Heart left ventricle (tissue), 16 donors: ENCODE data around the gene NFIA. TPM values are rescaled to one million over a fixed set of nuclear protein-coding genes. Genes with fewer than 3 reads are reported as not detected.
A peak's percentile ranks its signal among the peaks of the same experiment; 100 is the strongest.

Source experiments
- ATAC-seq, 4 donors: fragments of 200-7000 bp; cut with Tn5 transposase; one replicate each; pipeline ENCODE4 v1.9.1; 2020 to 2022; ENCODE audit warnings: moderate library complexity in 4 of 4, mild to moderate bottlenecking in 3 of 4, moderate number of reproducible peaks in 1 of 4
- DNase-seq, 5 donors: peaks; one replicate each; pipeline ENCODE4 v3.0.0-alpha.2; 2020
- H3K27ac ChIP-seq, 12 donors: fragments of 200-600 bp; sonication (generic) in 4 of 12; one replicate each; pipeline versions ENCODE4 v1.5.0 to v1.8.0; 2016 to 2022; ENCODE audit warnings: mild to moderate bottlenecking in 2 of 12
- H3K27me3 ChIP-seq, 9 donors: fragments of 200-600 bp; sonication (generic) in 2 of 9; one replicate each; pipeline versions ENCODE4 v1.5.1 to v1.8.0; 2016 to 2022; ENCODE audit warnings: mild to moderate bottlenecking in 3 of 9
- H3K36me3 ChIP-seq, 9 donors: fragments of 200-600 bp; sonication (generic) in 2 of 9; one replicate each; pipeline versions ENCODE4 v1.5.0 to v1.8.0; 2018 to 2022; ENCODE audit warnings: mild to moderate bottlenecking in 2 of 9
- H3K4me1 ChIP-seq, 12 donors: fragments of 200-600 bp; sonication (generic) in 4 of 12; one replicate each; pipeline versions ENCODE4 v1.5.0 to v1.8.0; 2016 to 2022; ENCODE audit warnings: mild to moderate bottlenecking in 3 of 12
- H3K4me3 ChIP-seq, 12 donors: fragments of 200-600 bp; sonication (generic) in 4 of 12; one replicate each; pipeline versions ENCODE4 v1.5.0 to v1.8.0; 2017 to 2022; ENCODE audit warnings: mild to moderate bottlenecking in 9 of 12, moderate library complexity in 4 of 12
- H3K9me3 ChIP-seq, 12 donors: fragments of 200-600 bp; sonication (generic) in 4 of 12; one replicate each; pipeline versions ENCODE4 v1.5.0 to v1.8.0; 2016 to 2022; ENCODE audit warnings: mild to moderate bottlenecking in 1 of 12
- CTCF ChIP-seq, 12 donors: fragments of 200-600 bp; sonication (generic) in 4 of 12; IDR thresholded peaks; one replicate each; pipeline versions ENCODE4 v1.5.0 to v1.8.0; 2018 to 2022; ENCODE audit warnings: antibody characterized with exemption in 12 of 12, mild to moderate bottlenecking in 5 of 12
- POLR2A ChIP-seq, 2 donors: fragments of 450-650 bp; IDR thresholded peaks; one replicate each; pipeline ENCODE4 v1.6.1; 2017; ENCODE audit warnings: antibody characterized with exemption in 2 of 2, mild to moderate bottlenecking in 2 of 2, moderate library complexity in 2 of 2
- WGBS, 4 donors: extraction: QIAGEN DNeasy Blood & Tissue Kit in 2 of 4; methylation state at CpG; one replicate each; pipeline versions ENCODE4 v1.1.5 to v1.1.7; 2013 to 2018; 5-methylcytosine and 5-hydroxymethylcytosine counted together
- intact Hi-C, 10 donors: fragments of 100-400 bp; cut with DNase I; formaldehyde crosslinking; loops; one replicate each; pipeline versions ENCODE4 v1.11.1 to v1.14.2; 2022
- polyA plus RNA-seq, 2 donors: library from polyadenylated mRNA; stranded (reverse); fragments of 200-250 nt; gene quantifications; one replicate each; pipeline ENCODE4 v1.2.3, GENCODE V29; 2013
- total RNA-seq, 9 donors: library from RNA; depleted of rRNA in 2 of 9; stranded (reverse); fragments of >200 nt in 2 of 9; fragmentation: NEBNext Ultra II Directional in 3 of 9; extraction: Animal tissue kit (Norgen Biotek cat#: 25700) in 3 of 9; gene quantifications; one replicate each; pipeline versions ENCODE4 v1.1.0 to v1.2.4, GENCODE V29; 2016 to 2023
- donor health status: ischemic (EF 13 %, LVEDD 7.1; RV severe dilation, severe dysfunction).
- donor health status: healthy with polysubstance abuse.
- donor health status: DM: no; HTN: yes; CAD: no.
- donor health status: DM: no; HTN: no; CAD: no.
- donor health status: ischemic (EF 25% LVEDD 6.9; RV normal size, moderate dysfunction).
- donor health status: ischemic (EF 25% LVEDD 5.7; RV mildly dilated, moderate dysfunction).
- donor health status: healthy.
- donor health status: DM: yes; HTN: yes; CAD: no.
- donor health status: ischemic (EF 35%, LVEDD 5.7; RV mildly dilated, moderate dysfunction).
- donor health status: nonischemic (EF 11% LVEDD 7.7; RV severe dilation, severe dysfunction).
- donor health status: DM: yes; HTN: yes; CAD: no.
- donor health status: PGD.
- donor health status: ischemic (EF 29% LVEDD 5.4; RV normal size, mild dysfunction).
- donor health status: nonischemic (EF 23%, LVEDD 6.1; RV moderate dilation, normal function).

NFIA gene
- total and polyA plus RNA-seq, 11 donors = 12.7 to 121 (median 96.5) TPM

GRCh38 chr1:61079296-61079897 lies 3.0 kb upstream of the NFIA start:
- Histone ChIP-seq H3K9me3 (no peaks in the 10 kb centered on the region), H3K27ac (peak overlapping the region in 11 of 12 donors; percentile 94 to 99 (median 96)), H3K36me3 (no peaks in the 10 kb centered on the region), H3K4me3 (peak overlapping the region in 9 of 12 donors; percentile 66 to 94 (median 85)), H3K4me1 (peaks cover 12 to 53% (median 38%) of the 10 kb centered on the region in 12 donors), H3K27me3 (no peaks in the 10 kb centered on the region)
- DNase-seq = no peak
- WGBS, 4 donors = 39 to 47% (median 42%) methylated on average over 5 of the region's 5 CpGs
- intact Hi-C loops = loop anchor here in 6 of 10 donors (2.0 to 5.0 kb wide), 5 partner anchors 25 to 373 kb away; no protein-coding TSS in a partner anchor
- TF ChIP-seq POLR2A (IDR thresholded peaks at IDR 0.05) (no peak), CTCF (IDR thresholded peaks at IDR 0.05) (no peak)
- no peak for ATAC-seq

GRCh38 chr1:61079898-61080336 lies 2.4 kb upstream of the NFIA start:
- H3K4me3 ChIP-seq = peak overlapping the region in 9 of 12 donors; percentile 39 to 94 (median 85)
- no peaks in the 10 kb centered on the region for H3K36me3 ChIP-seq
- intact Hi-C loops = loop anchor here in 9 of 10 donors (1.0 to 10.0 kb wide), 16 partner anchors 25 to 373 kb away; no protein-coding TSS in a partner anchor
- H3K27me3 ChIP-seq = no peaks in the 10 kb centered on the region
- 0 to 1% (median 0%) methylated on average over 14 of the region's 14 CpGs for WGBS, 4 donors
- peaks cover 12 to 57% (median 38%) of the 10 kb centered on the region in 12 donors for H3K4me1 ChIP-seq
- no peak for TF ChIP-seq POLR2A (IDR thresholded peaks at IDR 0.05)
- peak in 8 of 12 donors; percentile 17 to 63 (median 42) for TF ChIP-seq CTCF (IDR thresholded peaks at IDR 0.05)
- no peaks in the 10 kb centered on the region for H3K9me3 ChIP-seq
- DNase-seq (peak; percentile 85 to 91 (median 88)), ATAC-seq (peak; percentile 49 to 77 (median 66))
- H3K27ac ChIP-seq = peak overlapping the region; percentile 94 to 99 (median 96)

DNA sequence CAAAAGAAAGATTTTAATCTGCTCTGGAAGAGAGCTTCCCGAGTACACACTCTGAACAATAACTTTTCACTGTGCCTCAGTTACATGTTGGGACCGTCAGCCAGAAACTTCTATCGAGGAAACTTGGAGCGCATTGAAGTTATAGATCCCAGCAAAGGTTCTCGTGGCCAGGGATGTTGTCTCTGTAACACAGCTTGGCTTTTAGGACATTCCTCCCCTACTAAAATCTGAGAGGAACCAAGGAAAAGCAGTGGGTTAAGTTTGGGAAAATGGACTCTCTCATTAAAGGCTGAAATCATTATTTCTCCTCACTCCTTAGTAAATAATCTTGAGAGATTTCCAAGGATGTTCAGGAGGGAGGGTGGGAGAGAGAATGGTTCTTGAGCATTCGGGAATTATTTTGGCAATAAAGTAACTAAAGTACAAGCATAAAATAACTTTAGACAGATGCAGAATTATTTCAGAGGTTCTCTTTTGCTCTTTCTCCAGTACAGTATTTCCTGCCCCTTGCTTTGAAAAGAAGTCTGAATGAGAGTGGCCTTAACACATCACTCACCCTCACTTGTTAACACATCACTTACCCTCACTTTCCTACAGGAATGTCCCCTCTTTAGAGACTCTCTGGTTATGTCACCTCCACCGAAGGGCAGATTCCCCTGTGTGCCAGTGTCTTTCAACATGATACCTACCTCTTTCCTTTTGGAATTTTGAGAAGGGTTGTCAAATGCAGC lies 1.8 kb upstream of the NFIA start:
- Histone ChIP-seq H3K27me3 (no peaks in the 10 kb centered on the region), H3K4me3 (peak overlapping the region in 9 of 12 donors; percentile 68 to 94 (median 86)), H3K4me1 (peaks cover 12 to 63% (median 40%) of the 10 kb centered on the region in 12 donors), H3K9me3 (no peaks in the 10 kb centered on the region), H3K27ac (peak overlapping the region; percentile 94 to 99 (median 96)), H3K36me3 (no peaks in the 10 kb centered on the region)
- no peak for TF ChIP-seq CTCF (IDR thresholded peaks at IDR 0.05)
- no peak for TF ChIP-seq POLR2A (IDR thresholded peaks at IDR 0.05)
- intact Hi-C loops = loop anchor here in 9 of 10 donors (1.0 to 10.0 kb wide), 14 partner anchors 28 to 372 kb away; no protein-coding TSS in a partner anchor
- 5 to 24% (median 11%) methylated on average over 7 of the region's 7 CpGs for WGBS, 4 donors
- ATAC-seq (no peak), DNase-seq (no peak)
